HepG2 (cell line): Measurements from ENCODE around the gene SCGB1C1.
"Not testable (repeated sequence)": the region's sequence is repeated elsewhere in the genome, so short reads cannot be mapped to it uniquely, and the experiment has no call there.

ENCODE experiments used
- EP300 ChIP-seq, 3 experiments: sonication (generic) in 1 of 3; formaldehyde crosslinking in 1 of 3; IDR thresholded peaks; 2 replicates each; pipeline versions ENCODE4 v1.5.1 to v1.6.1; 2011 to 2020; ENCODE audit warnings: low read depth in 2 of 3, low read length in 2 of 3, borderline replicate concordance in 1 of 3, improper control_type of control experiment in 1 of 3, mild to moderate bottlenecking in 1 of 3, missing genetic modification reagents in 1 of 3, moderate library complexity in 1 of 3
- PHF21A ChIP-seq: sonication (generic); formaldehyde crosslinking; IDR thresholded peaks from 2 replicates; pipeline ENCODE4 v1.5.0; 2020; ENCODE audit warnings: mild to moderate bottlenecking, missing genetic modification reagents
- POLR2A ChIP-seq, 2 experiments: IDR thresholded peaks; 2 replicates each; pipeline ENCODE4 v1.6.1; 2011; ENCODE audit warnings: low read depth in 2 of 2, low read length in 2 of 2, mild to moderate bottlenecking in 1 of 2, moderate library complexity in 1 of 2; ENCODE audit not compliant: insufficient read depth in 1 of 2

DNA sequence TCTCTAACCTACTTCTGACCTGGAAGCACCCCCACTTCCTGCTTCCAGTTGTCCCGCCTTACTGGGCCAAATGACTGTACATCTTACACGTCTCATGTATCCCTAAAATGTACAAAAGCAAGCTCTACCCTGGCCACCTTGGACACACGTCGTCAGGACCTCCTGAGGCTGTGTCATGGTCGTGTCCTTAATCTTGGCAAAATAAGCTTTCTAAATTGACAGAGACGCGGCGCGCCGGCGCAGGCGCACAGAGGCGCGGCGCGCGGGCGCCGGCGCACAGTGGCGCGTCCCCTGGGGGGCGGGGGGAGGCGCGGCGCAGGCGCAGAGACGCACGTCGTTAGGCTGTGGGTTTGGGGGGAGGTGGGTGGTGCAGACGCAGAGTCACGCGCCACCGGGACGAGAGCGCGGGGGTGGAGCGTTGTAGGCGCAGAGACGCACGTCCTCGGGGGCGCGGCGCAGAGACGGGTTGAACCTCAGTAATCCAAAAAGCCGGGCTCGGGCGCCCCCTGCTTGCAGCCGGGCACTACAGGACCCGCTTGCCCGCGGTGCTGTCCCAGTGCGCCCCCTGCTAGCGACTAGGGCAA lies 3.6 kb upstream of the SCGB1C1 start:
- not testable (repeated sequence) for TF ChIP-seq EP300 (IDR thresholded peaks at IDR 0.05; ENCODE audit: low read depth in 2 of 2, low read length in 2 of 2); EP300 (CRISPR knock-in tag; IDR thresholded peaks at IDR 0.05; ENCODE audit: borderline replicate concordance); PHF21A; POLR2A (IDR thresholded peaks at IDR 0.05; ENCODE audit: insufficient read depth in 1 of 2, low read depth in 2 of 2, low read length in 2 of 2)
